ENCODE measurements around the gene CENPS.

GRCh38 chr1:10424034-10424433 is 6.2 kb upstream of the CENPS start:
- TF ChIP-seq POLR2AphosphoS2 (IDR thresholded peaks at IDR 0.05; ENCODE audit: low read depth, low read length) (no peak), POLR2A (IDR thresholded peaks at IDR 0.05; ENCODE audit: insufficient read depth in 1 of 2, low read depth in 2 of 2, low read length in 2 of 2) (no peak), ZNF614 (CRISPR knock-in tag; IDR thresholded peaks at IDR 0.05; ENCODE audit: borderline replicate concordance) (no peak), ZSCAN25 (CRISPR knock-in tag; IDR thresholded peaks at IDR 0.05) (no peak), ZNF224 (CRISPR knock-in tag; IDR thresholded peaks at IDR 0.05) (no peak), ZKSCAN8 (CRISPR knock-in tag; IDR thresholded peaks at IDR 0.05; ENCODE audit: borderline replicate concordance) (no peak)
